A549 (cell line): ENCODE results near the gene SPATS2. TPM values are rescaled to one million over a fixed set of nuclear protein-coding genes. Genes with fewer than 3 reads are reported as not detected.
A peak's percentile ranks its signal among the peaks of the same experiment; 100 is the strongest.
"Not testable (repeated sequence)": the region's sequence is repeated elsewhere in the genome, so short reads cannot be mapped to it uniquely, and the experiment has no call there.

Experiments used
- ATAC-seq, 2 experiments: fragments of 200-7000 bp in 1 of 2; fragments of >200 bp in 1 of 2; cut with Nextera tagmentation in 1 of 2; cut with Tn5 transposase in 1 of 2; 3 replicates each; pipeline versions ENCODE4 v1.8.0 to v1.9.1; 2018 to 2020; ENCODE audit warnings: mild to moderate bottlenecking in 1 of 2, moderate library complexity in 1 of 2
- CTCF ChIA-PET: fragments of 300-600 bp; sonication (Branson Sonifier 250); formaldehyde crosslinking; extraction: SDS; loops from one replicate; lab custom pipeline; 2021; ENCODE audit warnings: antibody characterized with exemption, inconsistent platforms; lab: Yijun Ruan, JAX
- POLR2A ChIA-PET: fragments of 350-600 bp; formaldehyde crosslinking; extraction: SDS; loops from one replicate; lab custom pipeline; 2021; ENCODE audit warnings: antibody characterized with exemption, inconsistent platforms; lab: Yijun Ruan, JAX
- DNase-seq, 2 experiments: peaks; one replicate each; pipeline versions ENCODE4 v3.0.0 to v3.0.0-alpha.2; 2011 to 2016; ENCODE audit warnings: low read depth in 1 of 2, low spot score in 1 of 2
- FAIRE-seq: peaks from 2 replicates; lab custom pipeline; 2011; peaks lifted over from hg19 to GRCh38; lab: Jason Lieb, UNC
- H3K27ac ChIP-seq, 2 experiments: fragments of >200 bp; sonication (Bioruptor Twin); formaldehyde crosslinking; 3 replicates each; pipeline ENCODE4 v1.5.1; 2016 to 2017
- H3K4me1 ChIP-seq: fragments of >200 bp; sonication (Bioruptor Twin); formaldehyde crosslinking; 3 replicates; pipeline ENCODE4 v1.6.1; 2016
- H3K4me2 ChIP-seq: fragments of >200 bp; sonication (Bioruptor Twin); formaldehyde crosslinking; 3 replicates; pipeline ENCODE4 v1.6.1; 2016
- H3K4me3 ChIP-seq: fragments of >200 bp; sonication (Bioruptor Twin); formaldehyde crosslinking; 3 replicates; pipeline ENCODE4 v1.5.1; 2016
- H3K9me3 ChIP-seq: fragments of >200 bp; sonication (Bioruptor Twin); formaldehyde crosslinking; 3 replicates; pipeline ENCODE4 v1.6.1; 2016
- BHLHE40 ChIP-seq: IDR thresholded peaks from 2 replicates; pipeline ENCODE4 v1.6.1; 2012; ENCODE audit warnings: low read depth, low read length, inconsistent platforms
- EHF ChIP-seq: fragments of 250-450 bp; sonication (Bioruptor Pico); IDR thresholded peaks from 2 replicates; pipeline ENCODE4 v1.5.0; 2020; ENCODE audit warnings: mild to moderate bottlenecking
- EHMT2 ChIP-seq: fragments of 200-600 bp; sonication (generic); IDR thresholded peaks from 2 replicates; pipeline ENCODE4 v1.6.1; 2016; ENCODE audit warnings: antibody characterized with exemption, low read depth, mild to moderate bottlenecking, moderate library complexity
- ESRRA ChIP-seq: fragments of 150-350 bp; IDR thresholded peaks from 2 replicates; pipeline ENCODE4 v1.6.1; 2014; ENCODE audit warnings: mild to moderate bottlenecking, low read length, borderline replicate concordance
- FOSB ChIP-seq: fragments of 250-450 bp; sonication (Bioruptor Pico); IDR thresholded peaks from 2 replicates; pipeline ENCODE4 v1.5.0; 2020; ENCODE audit warnings: mild to moderate bottlenecking, moderate library complexity
- MAX ChIP-seq: IDR thresholded peaks from 2 replicates; pipeline ENCODE4 v1.6.1; 2012
- MAZ ChIP-seq: fragments of 150-350 bp; IDR thresholded peaks from 2 replicates; pipeline ENCODE4 v1.6.1; 2014; ENCODE audit warnings: antibody characterized with exemption, low read depth, low read length, borderline replicate concordance
- MYC ChIP-seq: IDR thresholded peaks from 2 replicates; pipeline ENCODE4 v1.6.1; 2012; ENCODE audit warnings: mild to moderate bottlenecking, inconsistent platforms, low read length, improper control_type of control experiment, borderline replicate concordance
- NFE2L2 ChIP-seq: fragments of 150-350 bp; conservative IDR thresholded peaks from 2 replicates; pipeline ENCODE4 v1.6.1; 2014; ENCODE audit warnings: low read length
- PHF8 ChIP-seq: fragments of 200-600 bp; sonication (generic); IDR thresholded peaks from 2 replicates; pipeline ENCODE4 v1.6.1; 2016; ENCODE audit warnings: low read depth, mild to moderate bottlenecking, antibody characterized with exemption, moderate library complexity, borderline replicate concordance
- RCOR1 ChIP-seq: fragments of 150-350 bp; IDR thresholded peaks from 2 replicates; pipeline ENCODE4 v1.6.1; 2014; ENCODE audit warnings: antibody characterized with exemption, low read length, low read depth
- RFX5 ChIP-seq: fragments of 450-650 bp; IDR thresholded peaks from 2 replicates; pipeline ENCODE4 v1.7.1; 2014; ENCODE audit warnings: antibody characterized with exemption, mild to moderate bottlenecking, moderate library complexity
- SMC3 ChIP-seq: fragments of >200 bp; sonication (Bioruptor Twin); formaldehyde crosslinking; IDR thresholded peaks from 3 replicates; pipeline ENCODE4 v1.6.1; 2018; ENCODE audit warnings: inconsistent platforms
- TP53 ChIP-seq: fragments of 250-450 bp; sonication (Bioruptor Pico); IDR thresholded peaks from 2 replicates; pipeline ENCODE4 v1.5.0; 2021; ENCODE audit warnings: mild to moderate bottlenecking, moderate library complexity
- ZC3H11A ChIP-seq: fragments of 450-650 bp; IDR thresholded peaks from 2 replicates; pipeline ENCODE4 v1.6.1; 2014; ENCODE audit warnings: antibody characterized with exemption, mild to moderate bottlenecking
- ZFP36 ChIP-seq: fragments of 450-650 bp; IDR thresholded peaks from 2 replicates; pipeline ENCODE4 v1.6.1; 2014; ENCODE audit warnings: borderline replicate concordance; ENCODE audit not compliant: partially characterized antibody
- ZNF302 ChIP-seq: fragments of 250-450 bp; sonication (Bioruptor Pico); IDR thresholded peaks from 2 replicates; pipeline ENCODE4 v1.9.0; 2021; ENCODE audit warnings: inconsistent platforms, mild to moderate bottlenecking, moderate library complexity
- WGBS: methylation state at CpG from one replicate; pipeline ENCODE4 v1.1.6; 2017; ENCODE audit errors: missing lambda C conversion rate; 5-methylcytosine and 5-hydroxymethylcytosine counted together
- polyA plus RNA-seq, 4 experiments: library from polyadenylated mRNA; depleted of rRNA in 3 of 4; stranded (reverse); fragments of >200 nt; fragmentation: RNase III in 1 of 4; extraction: RNeasy Plus Mini Kit Qiagen cat#74134 plus additional on column Dnase treatment in 1 of 4; gene quantifications; 2 replicates in 3 of 4; 3 replicates in 1 of 4; pipeline ENCODE4 v1.2.3, GENCODE V29; 2011 to 2017
- TF ChIP-seq, protein P1 (sequence below): fragments of >200 bp; sonication (Bioruptor Twin); formaldehyde crosslinking; IDR thresholded peaks from 2 replicates; pipeline ENCODE4 v1.6.1; 2016
- TF ChIP-seq, protein P2 (sequence below): fragments of 250-450 bp; sonication (Bioruptor Pico); IDR thresholded peaks from 2 replicates; pipeline ENCODE4 v1.5.0; 2021; ENCODE audit warnings: mild to moderate bottlenecking, moderate library complexity, borderline replicate concordance
- TF ChIP-seq, protein P3 (sequence below): fragments of >200 bp; sonication (Bioruptor Twin); formaldehyde crosslinking; IDR thresholded peaks from 3 replicates; pipeline ENCODE4 v1.6.1; 2016
- TF ChIP-seq, protein P4 (sequence below): fragments of >200 bp; sonication (Bioruptor Twin); formaldehyde crosslinking; IDR thresholded peaks from 3 replicates; pipeline ENCODE4 v1.5.1; 2016

The SPATS2 gene
- polyA plus RNA-seq, 2 of the 4 experiments (the other 2 are of a cell fraction): 37.7 to 154 TPM

DNA sequence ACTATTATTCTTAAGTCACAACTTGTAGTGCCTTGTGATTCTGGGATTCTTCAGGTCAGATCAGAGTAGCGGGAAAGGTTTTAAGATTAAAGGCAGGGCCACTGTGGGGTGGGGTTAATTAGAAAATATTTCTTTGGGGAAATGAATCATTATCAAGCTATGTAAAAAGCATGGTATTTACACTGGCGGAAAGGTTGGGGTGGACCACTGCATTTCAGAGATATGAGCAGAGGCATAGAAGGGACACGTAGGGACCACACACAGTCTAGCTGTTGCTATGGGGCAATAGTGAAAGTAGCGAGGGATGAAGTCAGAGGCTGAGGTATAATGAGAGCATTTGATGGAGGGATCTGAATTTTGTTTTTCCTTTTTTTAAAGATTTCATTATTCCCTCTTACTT is 139.9 kb downstream of the SPATS2 start (continued):
- no peak for TF ChIP-seq ZFP36
- TF ChIP-seq EHMT2: no peak
- TF ChIP-seq, protein P1, sequence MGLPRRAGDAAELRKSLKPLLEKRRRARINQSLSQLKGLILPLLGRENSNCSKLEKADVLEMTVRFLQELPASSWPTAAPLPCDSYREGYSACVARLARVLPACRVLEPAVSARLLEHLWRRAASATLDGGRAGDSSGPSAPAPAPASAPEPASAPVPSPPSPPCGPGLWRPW: no peak; the same call in 1 of the 2 replicates
- TF ChIP-seq PHF8: no peak
- no peak for TF ChIP-seq ESRRA
- no peak for TF ChIP-seq MAZ
- TF ChIP-seq, protein P2, sequence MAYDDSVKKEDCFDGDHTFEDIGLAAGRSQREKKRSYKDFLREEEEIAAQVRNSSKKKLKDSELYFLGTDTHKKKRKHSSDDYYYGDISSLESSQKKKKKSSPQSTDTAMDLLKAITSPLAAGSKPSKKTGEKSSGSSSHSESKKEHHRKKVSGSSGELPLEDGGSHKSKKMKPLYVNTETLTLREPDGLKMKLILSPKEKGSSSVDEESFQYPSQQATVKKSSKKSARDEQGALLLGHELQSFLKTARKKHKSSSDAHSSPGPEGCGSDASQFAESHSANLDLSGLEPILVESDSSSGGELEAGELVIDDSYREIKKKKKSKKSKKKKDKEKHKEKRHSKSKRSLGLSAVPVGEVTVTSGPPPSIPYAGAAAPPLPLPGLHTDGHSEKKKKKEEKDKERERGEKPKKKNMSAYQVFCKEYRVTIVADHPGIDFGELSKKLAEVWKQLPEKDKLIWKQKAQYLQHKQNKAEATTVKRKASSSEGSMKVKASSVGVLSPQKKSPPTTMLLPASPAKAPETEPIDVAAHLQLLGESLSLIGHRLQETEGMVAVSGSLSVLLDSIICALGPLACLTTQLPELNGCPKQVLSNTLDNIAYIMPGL: no peak
- TF ChIP-seq TP53 (CRISPR knock-in tag): no peak
- no peak for TF ChIP-seq BHLHE40
- TF ChIP-seq EHF (CRISPR knock-in tag): no peak
- no peak for TF ChIP-seq RCOR1
- peak; percentile 50 for TF ChIP-seq MAX
- TF ChIP-seq ZNF302 (CRISPR knock-in tag): no peak
- TF ChIP-seq SMC3: no peak
- TF ChIP-seq NFE2L2: no peak
- TF ChIP-seq, protein P3, sequence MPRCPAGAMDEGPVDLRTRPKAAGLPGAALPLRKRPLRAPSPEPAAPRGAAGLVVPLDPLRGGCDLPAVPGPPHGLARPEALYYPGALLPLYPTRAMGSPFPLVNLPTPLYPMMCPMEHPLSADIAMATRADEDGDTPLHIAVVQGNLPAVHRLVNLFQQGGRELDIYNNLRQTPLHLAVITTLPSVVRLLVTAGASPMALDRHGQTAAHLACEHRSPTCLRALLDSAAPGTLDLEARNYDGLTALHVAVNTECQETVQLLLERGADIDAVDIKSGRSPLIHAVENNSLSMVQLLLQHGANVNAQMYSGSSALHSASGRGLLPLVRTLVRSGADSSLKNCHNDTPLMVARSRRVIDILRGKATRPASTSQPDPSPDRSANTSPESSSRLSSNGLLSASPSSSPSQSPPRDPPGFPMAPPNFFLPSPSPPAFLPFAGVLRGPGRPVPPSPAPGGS: peak; percentile 74; the same call in 2 of the 3 replicates
- 0 out of 2 replicates have a peak, but pooled peaks have one; percentile 44 for TF ChIP-seq RFX5
- TF ChIP-seq, protein P4, sequence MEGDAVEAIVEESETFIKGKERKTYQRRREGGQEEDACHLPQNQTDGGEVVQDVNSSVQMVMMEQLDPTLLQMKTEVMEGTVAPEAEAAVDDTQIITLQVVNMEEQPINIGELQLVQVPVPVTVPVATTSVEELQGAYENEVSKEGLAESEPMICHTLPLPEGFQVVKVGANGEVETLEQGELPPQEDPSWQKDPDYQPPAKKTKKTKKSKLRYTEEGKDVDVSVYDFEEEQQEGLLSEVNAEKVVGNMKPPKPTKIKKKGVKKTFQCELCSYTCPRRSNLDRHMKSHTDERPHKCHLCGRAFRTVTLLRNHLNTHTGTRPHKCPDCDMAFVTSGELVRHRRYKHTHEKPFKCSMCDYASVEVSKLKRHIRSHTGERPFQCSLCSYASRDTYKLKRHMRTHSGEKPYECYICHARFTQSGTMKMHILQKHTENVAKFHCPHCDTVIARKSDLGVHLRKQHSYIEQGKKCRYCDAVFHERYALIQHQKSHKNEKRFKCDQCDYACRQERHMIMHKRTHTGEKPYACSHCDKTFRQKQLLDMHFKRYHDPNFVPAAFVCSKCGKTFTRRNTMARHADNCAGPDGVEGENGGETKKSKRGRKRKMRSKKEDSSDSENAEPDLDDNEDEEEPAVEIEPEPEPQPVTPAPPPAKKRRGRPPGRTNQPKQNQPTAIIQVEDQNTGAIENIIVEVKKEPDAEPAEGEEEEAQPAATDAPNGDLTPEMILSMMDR: no peak
- no peak for TF ChIP-seq MYC
- TF ChIP-seq ZC3H11A: no peak
- TF ChIP-seq FOSB: 0 out of 2 replicates have a peak, but pooled peaks have one; percentile 37

- H3K4me1 ChIP-seq: peaks cover 88% of the 10 kb centered on the region
- CTCF ChIA-PET: interaction anchor here (0.9 to 19.2 kb wide), 7 partner anchors 9 to 178 kb away, joined by 5 to 484 read pairs (median 14); partner anchors contain the start of genes DNAJC22 and SPATS2
Observed at GRCh38 chr12:49509681-49510080, 142.4 kb downstream of the SPATS2 start.

More at GRCh38 chr12:49509681-49510080, 142.4 kb downstream of the SPATS2 start:
- Histone ChIP-seq H3K4me2 (peak overlapping the region; percentile 38; the same call in 1 of the 3 replicates), H3K27ac (peak overlapping the region; percentile 18 to 83; a peak in 5 of 6 replicates)
- not testable (repeated sequence) for H3K9me3 ChIP-seq, H3K4me3 ChIP-seq, FAIRE-seq, ATAC-seq, DNase-seq
- WGBS: 91% methylated on average over 8 of the region's 8 CpGs
- POLR2A ChIA-PET: interaction anchor here (0.7 to 3.2 kb wide), 3 partner anchors 38 to 200 kb away, joined by 4 to 21 read pairs (median 7); partner anchors contain the start of gene SPATS2
